Neural crest cell (in vitro differentiated cells): Measurements from ENCODE around the gene DCTN2. TPM values are rescaled to one million over a fixed set of nuclear protein-coding genes. Genes with fewer than 3 reads are reported as not detected.

Source experiments
- DNase-seq: peaks from one replicate; pipeline ENCODE4 v3.0.0; 2021; ENCODE audit warnings: low read depth, mixed read lengths, low spot score
- H3K27ac Mint-ChIP-seq: one replicate; pipeline ENCODE4 v1.8.0; 2021; ENCODE audit warnings: mild to moderate bottlenecking, mixed read lengths; ENCODE audit not compliant: unreplicated experiment
- H3K27me3 Mint-ChIP-seq: 2 replicates; pipeline ENCODE4 v1.8.0; 2021; ENCODE audit warnings: low read depth, mild to moderate bottlenecking, mixed read lengths
- H3K36me3 Mint-ChIP-seq: 2 replicates; pipeline ENCODE4 v1.8.0; 2021; ENCODE audit warnings: low read depth, mild to moderate bottlenecking, mixed read lengths
- H3K4me1 Mint-ChIP-seq: 2 replicates; pipeline ENCODE4 v1.8.0; 2021; ENCODE audit warnings: mixed read lengths
- H3K4me3 Mint-ChIP-seq: one replicate; pipeline ENCODE4 v1.8.0; 2021; ENCODE audit warnings: mild to moderate bottlenecking, mixed read lengths
- H3K9me3 Mint-ChIP-seq: 2 replicates; pipeline ENCODE4 v1.8.0; 2021; ENCODE audit warnings: mixed read lengths
- total RNA-seq: library from RNA; stranded (reverse); gene quantifications from 2 replicates; pipeline ENCODE4 v1.2.1, GENCODE V29; 2021
- TF ChIP-seq, protein P1 (sequence below): fragments of 200-600 bp; sonication (generic); conservative IDR thresholded peaks from 2 replicates; pipeline ENCODE4 v1.5.0; 2021; ENCODE audit warnings: antibody characterized with exemption, mild to moderate bottlenecking

The DCTN2 gene
- total RNA-seq, 1 donor from 2014 or later, result 133 TPM

DNA sequence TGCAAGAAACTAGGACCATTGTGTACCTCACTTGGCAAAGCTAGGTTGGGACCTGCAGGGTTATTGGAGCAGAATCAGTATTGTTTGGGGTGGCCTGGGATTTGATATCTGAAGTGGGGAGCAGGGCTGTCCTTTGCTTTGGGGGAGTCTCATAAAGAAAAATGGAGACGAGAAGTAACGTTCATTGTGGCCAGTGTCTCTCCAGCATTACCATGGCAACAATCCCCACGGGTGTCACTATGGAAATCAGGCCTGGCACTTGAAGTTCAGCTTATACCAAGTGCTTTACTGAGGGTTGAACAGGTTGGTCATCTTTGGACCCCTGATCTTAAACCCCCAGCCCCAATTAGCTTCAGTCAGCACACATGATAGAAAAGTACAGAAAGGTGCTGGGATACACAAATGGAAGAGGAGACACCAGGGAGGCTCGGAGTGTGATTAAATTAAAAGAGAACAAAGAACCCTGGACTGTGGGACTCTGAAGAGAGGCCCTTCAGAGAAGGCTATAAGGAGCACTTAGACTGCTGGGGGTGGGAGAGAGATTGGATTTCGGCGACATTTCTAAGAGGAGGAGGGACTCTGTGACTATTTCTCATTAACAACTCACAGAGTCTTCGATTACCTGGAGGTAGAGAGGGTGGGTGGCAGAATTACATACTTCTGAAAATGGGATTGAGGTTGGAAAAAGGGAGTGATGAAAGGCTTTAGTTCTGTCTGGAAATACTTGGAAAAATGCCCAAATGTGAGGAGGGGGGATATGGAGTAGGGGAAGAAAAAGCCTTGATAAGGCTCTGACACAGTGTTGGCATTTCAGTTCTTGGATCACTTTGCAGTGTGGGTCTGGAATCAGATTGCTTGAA, 6.6 kb upstream of the DCTN2 start:
- Mint-ChIP-seq H3K27ac (peak overlapping the region; percentile 73), H3K9me3 (no peaks in the 10 kb centered on the region), H3K4me3 (peak overlapping the region; percentile 80), H3K36me3 (no peaks in the 10 kb centered on the region), H3K27me3 (peaks cover 57% of the 10 kb centered on the region), H3K4me1 (peaks cover 29% of the 10 kb centered on the region)
- TF ChIP-seq, protein P1, sequence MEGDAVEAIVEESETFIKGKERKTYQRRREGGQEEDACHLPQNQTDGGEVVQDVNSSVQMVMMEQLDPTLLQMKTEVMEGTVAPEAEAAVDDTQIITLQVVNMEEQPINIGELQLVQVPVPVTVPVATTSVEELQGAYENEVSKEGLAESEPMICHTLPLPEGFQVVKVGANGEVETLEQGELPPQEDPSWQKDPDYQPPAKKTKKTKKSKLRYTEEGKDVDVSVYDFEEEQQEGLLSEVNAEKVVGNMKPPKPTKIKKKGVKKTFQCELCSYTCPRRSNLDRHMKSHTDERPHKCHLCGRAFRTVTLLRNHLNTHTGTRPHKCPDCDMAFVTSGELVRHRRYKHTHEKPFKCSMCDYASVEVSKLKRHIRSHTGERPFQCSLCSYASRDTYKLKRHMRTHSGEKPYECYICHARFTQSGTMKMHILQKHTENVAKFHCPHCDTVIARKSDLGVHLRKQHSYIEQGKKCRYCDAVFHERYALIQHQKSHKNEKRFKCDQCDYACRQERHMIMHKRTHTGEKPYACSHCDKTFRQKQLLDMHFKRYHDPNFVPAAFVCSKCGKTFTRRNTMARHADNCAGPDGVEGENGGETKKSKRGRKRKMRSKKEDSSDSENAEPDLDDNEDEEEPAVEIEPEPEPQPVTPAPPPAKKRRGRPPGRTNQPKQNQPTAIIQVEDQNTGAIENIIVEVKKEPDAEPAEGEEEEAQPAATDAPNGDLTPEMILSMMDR, result no peak
- no peak for DNase-seq

DNA sequence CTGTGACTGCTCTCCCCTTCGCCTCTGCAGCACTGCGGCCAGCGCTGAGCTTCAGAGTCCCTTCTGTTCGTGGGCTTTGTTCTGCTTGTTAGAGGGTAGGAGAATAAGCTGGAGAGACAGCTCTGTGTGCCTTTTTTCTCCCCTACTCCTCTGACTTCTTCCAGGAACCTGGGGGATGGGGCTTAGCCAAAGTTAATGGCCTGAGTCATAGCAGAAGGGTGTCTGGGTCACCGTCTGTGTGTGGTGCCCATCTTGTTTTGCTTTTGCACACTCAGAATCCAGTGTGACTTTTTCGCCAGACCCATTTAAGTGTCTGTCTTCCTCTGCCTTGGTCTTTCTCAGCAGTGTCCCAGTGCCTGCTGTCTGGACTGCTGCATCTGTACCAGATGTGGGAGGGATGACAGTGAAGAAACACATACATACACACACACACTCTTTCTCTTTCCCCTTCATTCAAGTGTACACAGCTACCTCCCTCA, 5.9 kb upstream of the DCTN2 start:
- Mint-ChIP-seq H3K36me3 (no peaks in the 10 kb centered on the region), H3K4me3 (peak overlapping the region; percentile 80), H3K9me3 (no peaks in the 10 kb centered on the region), H3K4me1 (peaks cover 29% of the 10 kb centered on the region), H3K27me3 (peaks cover 63% of the 10 kb centered on the region), H3K27ac (peak overlapping the region; percentile 73)
- TF ChIP-seq, protein P1, result no peak
- no peak for DNase-seq

DNA sequence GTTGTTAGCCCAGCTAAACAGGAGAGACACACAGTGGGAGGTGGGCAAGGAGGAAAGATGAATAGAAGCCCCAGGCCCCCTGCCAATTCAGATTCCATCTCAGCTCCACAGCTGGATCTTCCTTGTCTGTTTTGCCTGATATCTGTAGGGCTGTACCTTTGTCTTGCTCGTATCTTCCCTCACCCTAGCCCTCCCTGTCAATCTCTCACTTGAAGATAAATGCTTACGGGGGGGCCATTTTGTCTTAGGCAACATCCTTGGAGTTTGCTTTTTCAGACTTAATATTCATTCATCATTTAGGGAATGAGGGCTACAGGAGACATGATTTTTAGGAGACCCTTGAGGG, 5.3 kb upstream of the DCTN2 start:
- H3K27me3 Mint-ChIP-seq, result peaks cover 69% of the 10 kb centered on the region
- no peak for DNase-seq

DNA sequence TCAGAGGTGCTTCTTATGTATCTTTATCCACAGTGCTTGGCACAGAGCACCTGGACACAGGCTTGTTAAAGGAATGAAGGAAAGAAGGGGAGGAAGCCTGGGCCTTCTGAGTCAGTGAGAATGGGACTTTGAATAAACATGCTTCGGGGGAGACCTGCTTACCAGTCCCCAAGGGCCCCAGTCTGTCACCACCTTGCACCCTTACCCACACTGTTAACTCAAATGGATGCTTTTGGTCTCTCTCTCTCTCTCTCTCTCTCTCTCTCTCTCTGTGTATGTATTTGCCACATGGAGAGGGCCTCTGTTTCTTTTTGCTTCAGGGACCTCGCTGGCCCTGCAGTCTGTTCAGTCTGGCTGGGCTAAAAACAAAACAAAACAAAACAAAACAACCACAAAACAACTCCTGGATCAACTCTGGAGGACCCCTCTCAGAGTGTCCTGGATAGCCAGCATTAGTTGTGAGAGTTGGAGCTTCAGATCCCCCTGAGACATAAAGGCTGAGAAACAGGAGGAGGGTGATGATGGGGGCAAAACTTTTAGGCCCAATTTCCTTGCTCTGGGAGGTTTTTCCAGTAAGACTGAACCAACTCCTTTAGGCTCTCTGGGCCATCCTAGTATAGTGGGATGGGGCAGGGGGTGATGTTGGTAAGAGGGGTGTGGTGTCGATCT, 4.8 kb upstream of the DCTN2 start:
- peaks cover 72% of the 10 kb centered on the region for H3K27me3 Mint-ChIP-seq
- peak overlapping the region; percentile 87 for H3K4me3 Mint-ChIP-seq
- H3K36me3 Mint-ChIP-seq, result no peaks in the 10 kb centered on the region
- no peak for DNase-seq
- no peak overlapping the region for H3K27ac Mint-ChIP-seq
- TF ChIP-seq, protein P1, result no peak
- H3K4me1 Mint-ChIP-seq, result peaks cover 34% of the 10 kb centered on the region
- no peaks in the 10 kb centered on the region for H3K9me3 Mint-ChIP-seq

More for the DNA sequence above, 5.3 kb upstream of the DCTN2 start:
- TF ChIP-seq, protein P1, result no peak
- Mint-ChIP-seq H3K27ac (peak overlapping the region; percentile 13), H3K4me3 (peak overlapping the region; percentile 80), H3K4me1 (peaks cover 31% of the 10 kb centered on the region), H3K9me3 (no peaks in the 10 kb centered on the region), H3K36me3 (no peaks in the 10 kb centered on the region)

DNA sequence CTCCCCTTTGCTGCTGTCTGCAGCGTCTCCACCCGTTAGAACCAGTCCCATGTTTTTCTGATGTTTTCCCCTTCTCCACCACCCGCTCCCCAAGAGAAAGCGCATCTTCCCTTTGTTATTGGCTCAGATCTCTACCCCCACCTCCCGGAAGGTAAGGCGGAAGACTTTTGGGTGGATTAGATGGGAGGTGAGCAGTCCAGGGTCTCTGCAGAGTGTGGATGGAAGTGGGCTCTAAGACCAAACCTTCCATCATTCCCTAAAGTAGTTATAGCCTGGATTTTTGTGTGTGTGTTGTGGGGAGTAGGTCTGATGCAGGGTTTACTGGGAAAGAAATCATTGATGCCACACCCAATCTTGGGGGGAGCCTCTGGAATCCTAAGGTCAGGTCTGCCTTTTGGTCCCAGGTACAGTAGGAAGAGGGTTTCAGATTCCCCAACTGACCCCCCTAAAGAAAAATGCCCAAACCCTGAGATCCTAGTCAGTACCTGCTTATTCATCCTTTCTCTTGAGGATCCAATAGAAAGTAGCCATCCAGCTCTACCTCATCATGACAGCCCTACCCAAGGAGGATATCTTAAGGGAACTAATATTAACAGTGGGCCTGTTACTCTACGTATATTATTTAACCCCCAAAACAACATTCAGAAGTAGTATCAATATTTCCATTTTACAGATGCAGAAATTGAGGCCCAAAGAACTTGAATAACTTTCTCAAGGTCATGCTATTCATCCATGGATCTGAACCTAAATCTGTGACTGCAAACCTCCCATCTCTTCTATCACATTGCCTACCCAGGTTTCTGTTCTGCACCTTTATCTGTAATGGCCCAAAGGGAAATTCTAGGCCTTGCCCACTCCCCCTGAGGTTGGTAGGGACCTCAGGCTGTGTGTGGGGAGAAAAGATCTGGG, 3.9 kb upstream of the DCTN2 start:
- DNase-seq, result no peak
- Mint-ChIP-seq H3K27me3 (peaks cover 67% of the 10 kb centered on the region), H3K27ac (no peak overlapping the region), H3K4me3 (peak overlapping the region; percentile 87), H3K36me3 (no peaks in the 10 kb centered on the region), H3K4me1 (peaks cover 39% of the 10 kb centered on the region), H3K9me3 (no peaks in the 10 kb centered on the region)
- TF ChIP-seq, protein P1, result no peak
